Measurements from ENCODE around the gene BCAS3.

BCAS3 gene

GRCh38 chr17:61280851-61281250 is 603.2 kb downstream of the BCAS3 start:
- TF ChIP-seq CTCF (IDR thresholded peaks at IDR 0.05), result no peak
- H3K4me3 ChIP-seq, result no peak overlapping the region
- no peak for DNase-seq (ENCODE audit: low spot score)
- H3K27ac ChIP-seq, result no peak overlapping the region

- no peak for TF ChIP-seq CTCF (IDR thresholded peaks at IDR 0.05)
- DNase-seq (ENCODE audit: low spot score), result no peak
- Histone ChIP-seq H3K27ac (no peak overlapping the region), H3K4me3 (no peak overlapping the region)
Measured at GRCh38 chr17:61282377-61282776, 604.7 kb downstream of the BCAS3 start.

- no peak overlapping the region for H3K4me3 ChIP-seq
Measured at GRCh38 chr17:61283043-61283442, 605.4 kb downstream of the BCAS3 start.

GRCh38 chr17:61284174-61284573 is 606.5 kb downstream of the BCAS3 start:
- Histone ChIP-seq H3K27ac (no peak overlapping the region), H3K4me3 (no peak overlapping the region)
- no peak for TF ChIP-seq CTCF (IDR thresholded peaks at IDR 0.05)
- no peak for DNase-seq (ENCODE audit: low spot score)

More at GRCh38 chr17:61283043-61283442, 605.4 kb downstream of the BCAS3 start:
- no peak for TF ChIP-seq CTCF (IDR thresholded peaks at IDR 0.05)
- no peak for DNase-seq (ENCODE audit: low spot score)
- no peak overlapping the region for H3K27ac ChIP-seq

GRCh38 chr17:61284746-61285145 is 607.1 kb downstream of the BCAS3 start:
- no peak for DNase-seq (ENCODE audit: low spot score)
- TF ChIP-seq CTCF (IDR thresholded peaks at IDR 0.05), result no peak
- Histone ChIP-seq H3K4me3 (no peak overlapping the region), H3K27ac (no peak overlapping the region)

GRCh38 chr17:61285526-61286320 is 608.1 kb downstream of the BCAS3 start:
- no peak overlapping the region for H3K4me3 ChIP-seq
- H3K27ac ChIP-seq, result no peak overlapping the region
- TF ChIP-seq CTCF (IDR thresholded peaks at IDR 0.05), result no peak
- no peak for DNase-seq (ENCODE audit: low spot score)

GRCh38 chr17:61286449-61286848 is 608.8 kb downstream of the BCAS3 start:
- Histone ChIP-seq H3K4me3 (no peak overlapping the region), H3K27ac (no peak overlapping the region)
- DNase-seq (ENCODE audit: low spot score), result no peak
- no peak for TF ChIP-seq CTCF (IDR thresholded peaks at IDR 0.05)
